Mucosa of rectum (tissue), 2 donors: ENCODE data around the gene SRSF12.
A peak's percentile ranks its signal among the peaks of the same experiment; 100 is the strongest.

Source experiments
- H3K27ac ChIP-seq, 2 donors: one replicate each; pipeline ENCODE4 v1.7.0; 2013; ENCODE audit warnings: inconsistent platforms in 2 of 2, low read depth in 2 of 2, low read length in 2 of 2
- H3K27me3 ChIP-seq, 2 donors: one replicate each; pipeline ENCODE4 v1.7.0; 2013; ENCODE audit warnings: low read length in 2 of 2; ENCODE audit not compliant: control insufficient read depth in 2 of 2, insufficient read depth in 2 of 2
- H3K36me3 ChIP-seq, 2 donors: one replicate each; pipeline ENCODE4 v1.7.0; 2013; ENCODE audit warnings: low read length in 2 of 2; ENCODE audit not compliant: control insufficient read depth in 2 of 2, insufficient read depth in 2 of 2
- H3K4me1 ChIP-seq, 2 donors: one replicate each; pipeline ENCODE4 v1.7.0; 2013; ENCODE audit warnings: low read length in 2 of 2, mild to moderate bottlenecking in 1 of 2; ENCODE audit not compliant: control insufficient read depth in 2 of 2, insufficient read depth in 2 of 2
- H3K4me3 ChIP-seq, 2 donors: one replicate each; pipeline ENCODE4 v1.7.0; 2013; ENCODE audit warnings: low read length in 2 of 2
- H3K9ac ChIP-seq, 2 donors: one replicate each; pipeline ENCODE4 v1.7.0; 2013; ENCODE audit warnings: low read length in 2 of 2, low read depth in 1 of 2, mild to moderate bottlenecking in 1 of 2
- H3K9me3 ChIP-seq, 2 donors: one replicate each; pipeline ENCODE4 v1.7.0; 2013; ENCODE audit warnings: low read length in 2 of 2; ENCODE audit not compliant: control insufficient read depth in 2 of 2
- donor health status: healthy.
- donor health status: Normal muscosa, but diverticular disease.

Gene SRSF12

DNA sequence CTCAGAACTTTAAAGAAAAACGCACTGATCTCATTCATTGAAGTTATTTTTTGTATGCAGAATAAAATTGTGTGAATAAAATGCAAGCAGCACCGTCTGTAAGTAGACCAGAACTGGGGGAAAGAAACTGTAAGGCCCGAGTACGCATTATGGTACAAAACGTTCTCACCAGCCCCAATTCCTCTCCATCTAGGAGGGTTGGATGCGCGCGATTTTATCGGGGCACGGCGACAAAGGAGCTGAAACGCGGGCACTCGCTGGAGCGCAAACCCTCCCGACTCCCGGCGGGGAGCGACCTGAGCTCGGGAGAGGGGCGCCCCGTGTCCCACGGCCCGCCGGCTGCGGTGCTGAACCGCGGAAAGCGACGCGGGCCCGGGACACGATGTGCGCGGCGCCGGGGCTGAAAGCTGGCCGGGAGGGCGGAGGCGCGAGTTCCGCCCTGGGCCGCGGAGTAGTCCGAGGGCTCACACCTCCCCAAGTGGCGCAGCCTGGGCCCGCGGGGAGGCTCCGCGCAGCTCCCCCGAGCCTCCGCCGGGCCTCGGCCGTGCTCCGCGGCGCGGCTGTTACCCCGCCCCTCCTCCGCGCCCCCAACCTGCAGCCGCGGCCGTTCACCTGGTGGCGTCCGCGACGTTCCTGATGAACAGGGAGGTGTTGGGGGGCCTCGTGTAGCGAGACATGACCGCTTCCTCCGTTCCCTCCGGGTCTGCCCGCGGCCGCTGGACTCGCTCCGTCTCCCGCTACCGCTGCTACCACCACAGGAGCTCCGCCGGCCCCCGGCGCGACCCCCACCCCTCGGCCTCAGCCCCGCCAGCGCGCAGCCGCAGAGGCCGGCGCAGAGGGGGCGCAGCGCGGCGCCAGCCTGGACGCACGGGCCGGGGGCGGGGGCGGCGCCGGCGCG, at the start of gene SRSF12:
TSS of gene SRSF12 (minus strand) at position 861 of the 898 bp plus-strand sequence. CDS start at position 677, 184 bp downstream.
- Histone ChIP-seq H3K36me3 (no peaks in the 10 kb centered on the region), H3K9me3 (no peaks in the 10 kb centered on the region), H3K27me3 (peaks cover 0 to 3% of the 10 kb centered on the region in 2 donors), H3K4me1 (peaks cover 5 to 7% of the 10 kb centered on the region in 2 donors), H3K27ac (no peak within 1 kb of the TSS), H3K9ac (peak within 1 kb of the TSS; percentile 47 to 48), H3K4me3 (peak within 1 kb of the TSS; percentile 61 to 73)

DNA sequence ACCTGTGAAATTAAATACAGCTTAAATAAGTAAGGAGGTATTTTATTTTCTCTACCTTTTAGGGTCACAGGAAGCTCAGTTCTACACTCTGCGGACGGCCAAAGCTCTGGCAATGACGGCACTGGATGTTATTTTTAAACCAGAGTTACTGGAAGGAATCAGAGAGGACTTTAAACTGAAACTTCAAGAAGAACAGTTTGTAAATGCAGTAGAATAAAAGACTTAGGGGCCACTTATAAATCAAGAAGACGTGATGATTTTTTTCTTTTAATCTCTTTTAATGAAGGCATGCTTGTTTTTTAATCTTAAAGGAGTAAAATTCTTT, 44.1 kb upstream of the SRSF12 start:
- H3K27me3 ChIP-seq, result no peaks in the 10 kb centered on the region
- no peak overlapping the region for H3K4me3 ChIP-seq
- H3K27ac ChIP-seq, result peak overlapping the region; percentile 43 to 56
- no peaks in the 10 kb centered on the region for H3K9me3 ChIP-seq
- peak overlapping the region in 1 of 2 donors; percentile 7 for H3K9ac ChIP-seq
- no peaks in the 10 kb centered on the region for H3K4me1 ChIP-seq
- H3K36me3 ChIP-seq, result peaks cover 3 to 14% of the 10 kb centered on the region in 2 donors

DNA sequence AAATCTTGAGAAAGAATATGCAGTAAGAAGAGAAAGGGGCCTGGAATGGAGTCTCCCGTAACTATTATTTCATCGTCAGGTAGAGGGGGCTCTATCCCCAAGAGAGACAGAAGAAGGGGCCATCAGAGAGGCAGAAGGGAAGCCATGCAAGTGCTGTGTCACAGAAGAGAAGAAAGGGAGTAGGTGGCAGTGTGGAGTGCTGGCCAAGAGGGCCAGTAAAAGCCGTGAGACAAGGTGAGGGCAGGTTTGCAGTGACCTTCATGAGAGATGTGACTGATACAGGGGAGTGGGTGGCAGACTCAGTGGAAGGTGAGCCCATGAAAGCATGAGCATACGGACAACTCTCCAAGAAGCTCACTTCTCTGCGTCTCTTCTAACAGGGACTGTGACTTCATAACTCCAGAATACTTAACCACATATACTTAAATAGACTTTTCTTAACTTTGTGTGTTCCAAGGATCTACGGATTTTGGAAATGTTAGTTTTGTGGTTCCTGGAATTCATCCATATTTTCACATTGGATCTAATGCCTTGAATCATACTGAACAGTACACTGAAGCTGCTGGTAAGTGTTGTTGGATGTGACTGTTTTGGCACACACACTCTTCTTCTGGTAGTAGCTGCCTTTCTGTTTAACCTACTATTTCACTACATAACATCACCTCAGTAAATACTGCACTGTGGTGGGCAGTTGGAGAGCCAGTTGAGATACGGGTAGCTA, 43.6 kb upstream of the SRSF12 start:
- peak overlapping the region in 1 of 2 donors; percentile 7 for H3K9ac ChIP-seq
- no peaks in the 10 kb centered on the region for H3K4me1 ChIP-seq
- H3K27me3 ChIP-seq, result no peaks in the 10 kb centered on the region
- no peaks in the 10 kb centered on the region for H3K9me3 ChIP-seq
- no peak overlapping the region for H3K4me3 ChIP-seq
- H3K36me3 ChIP-seq, result peaks cover 4 to 14% of the 10 kb centered on the region in 2 donors
- peak overlapping the region; percentile 43 to 56 for H3K27ac ChIP-seq

DNA sequence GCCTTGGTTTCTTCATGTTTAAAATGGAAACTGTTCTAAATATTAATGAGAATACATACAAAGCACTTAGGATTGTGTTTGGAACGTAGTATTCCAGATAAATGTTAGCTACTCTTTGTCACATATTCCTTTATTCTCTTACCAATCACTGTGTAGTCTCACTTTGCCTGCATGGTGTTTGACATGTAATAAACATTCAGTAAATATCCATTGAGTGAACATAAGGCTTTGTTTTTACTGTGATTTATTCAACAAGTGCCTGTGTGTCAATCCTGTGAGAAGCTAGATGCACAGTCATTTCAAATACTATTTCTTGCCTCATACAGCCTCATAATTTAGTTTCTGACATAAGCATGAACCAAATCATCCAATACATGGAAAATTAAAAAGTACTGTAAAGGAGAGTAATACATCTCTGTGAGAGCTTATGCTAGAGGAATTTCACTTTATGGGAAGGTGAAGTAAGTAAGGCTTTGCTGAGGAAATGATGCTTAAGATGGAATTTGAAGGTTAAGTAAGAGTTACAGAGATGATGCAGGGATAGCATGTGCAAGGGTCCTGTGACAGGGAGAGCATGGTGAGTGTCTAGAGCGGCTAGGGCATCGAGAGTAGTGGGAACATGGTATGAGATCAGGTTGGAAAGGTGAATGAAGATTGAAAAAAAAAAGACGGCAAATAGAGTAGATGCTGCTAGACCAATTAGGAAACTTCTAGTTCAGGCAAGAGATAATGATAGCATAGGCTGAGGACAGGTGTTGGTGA, 42.6 kb upstream of the SRSF12 start:
- Histone ChIP-seq H3K9ac (no peak overlapping the region), H3K27ac (peak overlapping the region in 1 of 2 donors; percentile 56), H3K27me3 (no peaks in the 10 kb centered on the region), H3K9me3 (no peaks in the 10 kb centered on the region), H3K4me3 (no peak overlapping the region), H3K4me1 (no peaks in the 10 kb centered on the region), H3K36me3 (peaks cover 5 to 15% of the 10 kb centered on the region in 2 donors)

DNA sequence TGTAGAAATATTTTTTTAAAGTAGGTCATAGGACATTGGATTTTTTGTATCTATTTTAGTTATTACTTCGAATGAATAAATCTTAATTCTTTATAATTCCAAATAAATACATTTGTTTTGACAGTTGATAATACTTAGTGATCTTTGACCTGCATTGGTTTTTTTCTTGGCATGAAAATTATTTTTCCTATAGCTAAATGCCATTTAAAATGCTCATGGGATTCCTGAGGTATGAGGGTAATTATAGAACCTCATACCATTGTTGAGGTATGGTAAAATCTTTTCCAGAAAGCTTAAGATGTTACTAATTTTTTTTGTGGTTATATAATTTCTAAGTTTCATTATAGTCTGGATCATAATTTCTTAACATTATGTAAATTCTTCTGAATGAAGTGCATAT, 36.3 kb upstream of the SRSF12 start:
- Histone ChIP-seq H3K9ac (no peak overlapping the region), H3K4me3 (no peak overlapping the region), H3K4me1 (no peaks in the 10 kb centered on the region), H3K36me3 (peaks cover 3 to 4% of the 10 kb centered on the region in 2 donors), H3K27me3 (no peaks in the 10 kb centered on the region), H3K9me3 (no peaks in the 10 kb centered on the region), H3K27ac (no peak overlapping the region)

DNA sequence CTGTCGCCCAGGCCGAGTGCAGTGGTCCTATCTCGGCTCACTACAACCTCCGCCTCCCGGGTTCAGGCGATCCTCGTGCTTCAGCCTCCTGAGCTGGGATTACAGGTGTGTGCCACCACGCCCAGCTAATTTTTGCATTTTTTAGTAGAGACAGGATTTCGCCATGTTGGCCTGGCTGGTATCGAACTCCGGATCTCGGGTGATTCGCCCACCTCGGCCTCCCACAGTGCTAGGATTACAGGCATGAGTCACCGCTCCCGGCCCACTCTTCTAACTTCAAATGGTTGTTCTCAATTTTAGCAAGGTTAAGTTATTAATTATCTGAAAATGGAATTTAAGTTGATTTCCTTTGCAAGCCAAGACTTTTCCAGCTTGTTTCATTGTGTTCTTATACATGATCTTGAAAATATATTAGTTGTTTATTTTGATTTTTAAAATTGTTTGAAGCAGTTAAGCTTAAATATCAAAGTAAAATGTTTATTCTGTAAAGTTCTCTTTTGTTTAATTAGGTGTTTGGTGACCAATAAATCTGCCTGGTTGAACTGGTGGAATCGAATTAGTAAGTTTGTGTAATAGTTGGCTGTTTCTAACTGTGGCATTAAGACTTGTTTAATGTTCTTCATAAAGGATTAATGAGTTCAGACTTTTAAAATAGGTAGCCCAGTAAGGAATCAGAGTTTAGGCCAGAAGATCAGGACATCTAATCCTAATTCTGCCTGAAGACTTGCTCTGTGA, 30.3 kb upstream of the SRSF12 start:
- Histone ChIP-seq H3K9ac (no peak overlapping the region), H3K9me3 (no peaks in the 10 kb centered on the region), H3K4me3 (no peak overlapping the region), H3K27me3 (no peaks in the 10 kb centered on the region), H3K4me1 (peaks cover 7 to 9% of the 10 kb centered on the region in 2 donors), H3K27ac (no peak overlapping the region), H3K36me3 (no peaks in the 10 kb centered on the region)

DNA sequence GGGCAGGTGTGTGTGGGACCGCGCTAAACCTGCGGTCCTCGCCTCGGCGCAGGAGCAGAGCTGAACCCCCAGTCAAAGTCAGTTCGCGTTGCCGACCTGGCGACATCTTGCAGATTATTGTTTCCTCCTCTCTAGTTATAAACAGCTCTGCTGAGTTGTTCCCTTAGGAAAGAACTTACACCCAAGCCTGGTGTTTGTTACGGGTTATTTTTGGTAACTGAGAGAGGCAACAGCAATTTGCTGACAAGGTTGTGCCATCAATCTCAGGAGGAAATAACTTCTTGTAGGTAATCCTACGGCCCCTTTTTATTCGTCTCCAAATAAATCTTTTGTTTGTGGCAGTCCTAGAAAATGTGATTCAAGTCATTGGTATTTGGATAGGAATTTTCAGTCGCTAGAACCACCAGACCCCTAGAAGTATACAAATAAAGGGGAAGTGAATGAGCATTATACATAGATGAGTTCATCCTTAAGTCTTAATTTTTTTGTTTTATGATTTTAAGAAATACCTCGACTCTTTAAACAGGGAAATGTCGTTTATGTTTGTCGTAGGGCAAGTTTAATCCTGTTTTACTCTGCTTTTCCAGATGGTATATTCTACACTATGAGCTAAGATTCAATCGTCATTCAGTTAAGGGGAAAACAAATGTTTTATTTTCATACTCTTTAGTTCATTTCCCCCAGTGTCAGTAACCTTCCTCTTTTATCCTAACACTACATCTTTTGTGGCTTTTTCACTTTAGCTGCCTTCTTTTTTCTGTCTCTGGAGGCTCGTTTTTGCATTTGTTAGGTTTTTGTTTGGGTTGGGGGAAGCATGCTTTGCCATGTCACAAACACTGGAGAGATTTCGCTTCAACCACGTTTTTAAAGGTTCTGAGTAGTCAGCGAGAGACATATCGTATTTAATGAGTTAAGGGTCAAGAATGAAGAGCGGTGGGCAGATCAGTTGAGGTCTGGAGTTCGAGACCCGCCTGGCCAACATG, 29.1 kb upstream of the SRSF12 start:
- H3K36me3 ChIP-seq, result no peaks in the 10 kb centered on the region
- H3K4me1 ChIP-seq, result peaks cover 7 to 9% of the 10 kb centered on the region in 2 donors
- no peaks in the 10 kb centered on the region for H3K9me3 ChIP-seq
- H3K27ac ChIP-seq, result peak overlapping the region; percentile 84
- H3K4me3 ChIP-seq, result peak overlapping the region; percentile 76 to 81
- no peaks in the 10 kb centered on the region for H3K27me3 ChIP-seq
- H3K9ac ChIP-seq, result peak overlapping the region; percentile 65 to 93

DNA sequence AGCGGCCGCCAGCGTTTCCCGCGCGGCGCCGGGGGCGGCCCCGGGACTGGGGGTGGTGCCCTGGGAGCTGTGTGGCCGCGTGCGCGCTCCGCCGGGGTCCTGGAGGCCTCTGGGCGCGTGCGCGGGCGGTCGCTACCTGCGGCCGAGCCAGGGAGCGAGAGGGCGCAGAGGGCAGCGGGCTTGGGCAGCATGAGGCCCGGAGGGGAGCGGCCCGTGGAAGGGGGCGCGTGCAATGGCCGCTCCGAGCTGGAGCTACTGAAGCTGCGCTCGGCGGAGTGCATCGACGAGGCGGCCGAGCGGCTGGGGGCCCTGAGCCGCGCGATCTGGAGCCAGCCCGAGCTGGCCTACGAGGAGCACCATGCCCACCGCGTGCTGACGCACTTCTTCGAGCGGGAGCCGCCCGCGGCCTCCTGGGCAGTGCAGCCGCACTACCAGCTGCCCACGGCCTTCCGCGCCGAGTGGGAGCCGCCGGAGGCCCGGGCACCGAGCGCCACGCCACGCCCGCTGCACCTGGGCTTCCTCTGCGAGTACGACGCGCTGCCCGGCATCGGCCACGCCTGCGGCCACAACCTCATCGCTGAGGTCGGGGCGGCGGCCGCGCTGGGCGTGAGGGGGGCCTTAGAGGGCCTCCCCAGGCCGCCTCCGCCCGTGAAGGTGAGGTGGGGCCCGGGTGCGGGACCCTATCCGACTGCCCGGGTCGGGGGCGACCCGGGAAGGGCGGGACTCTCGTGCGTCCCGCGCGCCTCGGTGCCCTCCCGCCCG, 28.3 kb upstream of the SRSF12 start, which contains the start of gene PM20D2:
TSS of gene PM20D2 (plus strand) at position 100 of the 762 bp plus-strand sequence. CDS start at position 190, 90 bp downstream.
- peak within 1 kb of the TSS; percentile 65 to 93 for H3K9ac ChIP-seq
- H3K4me3 ChIP-seq, result peak within 1 kb of the TSS; percentile 76 to 81
- no peaks in the 10 kb centered on the region for H3K36me3 ChIP-seq
- H3K27me3 ChIP-seq, result no peaks in the 10 kb centered on the region
- H3K4me1 ChIP-seq, result peaks cover 7 to 9% of the 10 kb centered on the region in 2 donors
- peak within 1 kb of the TSS; percentile 84 for H3K27ac ChIP-seq
- H3K9me3 ChIP-seq, result no peaks in the 10 kb centered on the region
